GM23248 (cell line): Measurements from ENCODE around the gene ANO6. TPM values are rescaled to one million over a fixed set of nuclear protein-coding genes. Genes with fewer than 3 reads are reported as not detected.

ENCODE experiments used
- DNase-seq: peaks from one replicate; pipeline ENCODE4 v3.0.0-alpha.2; 2015
- H2AFZ ChIP-seq: fragments of 200-600 bp; sonication (generic); 2 replicates; pipeline ENCODE4 v1.6.1; 2016; ENCODE audit warnings: antibody characterized with exemption
- H3F3A ChIP-seq: fragments of 200-600 bp; sonication (generic); 2 replicates; pipeline ENCODE4 v1.6.1; 2016; ENCODE audit warnings: mild to moderate bottlenecking, antibody characterized with exemption, mixed run types; ENCODE audit not compliant: insufficient read depth
- H3K27ac ChIP-seq: fragments of 200-600 bp; sonication (generic); 2 replicates; pipeline ENCODE4 v1.5.1; 2016; ENCODE audit warnings: mild to moderate bottlenecking
- H3K27me3 ChIP-seq: fragments of 200-600 bp; sonication (generic); replicated peaks from 2 replicates; pipeline ENCODE4 v1.6.1; 2016; ENCODE audit warnings: mild to moderate bottlenecking; ENCODE audit not compliant: insufficient read depth
- H3K36me3 ChIP-seq: fragments of 200-600 bp; sonication (generic); 2 replicates; pipeline ENCODE4 v1.6.1; 2016; ENCODE audit warnings: low read depth, mild to moderate bottlenecking
- H3K4me1 ChIP-seq: fragments of 200-600 bp; sonication (generic); 2 replicates; pipeline ENCODE4 v1.6.1; 2016; ENCODE audit warnings: mild to moderate bottlenecking; ENCODE audit not compliant: insufficient read depth
- H3K4me2 ChIP-seq: fragments of 200-600 bp; sonication (generic); one replicate; pipeline ENCODE4 v1.6.1; 2016; ENCODE audit warnings: mild to moderate bottlenecking; ENCODE audit not compliant: unreplicated experiment
- H3K4me3 ChIP-seq: fragments of 200-600 bp; sonication (generic); 2 replicates; pipeline ENCODE4 v1.5.1; 2016; ENCODE audit warnings: mild to moderate bottlenecking
- H3K79me2 ChIP-seq: fragments of 200-600 bp; sonication (generic); 2 replicates; pipeline ENCODE4 v1.6.1; 2016; ENCODE audit warnings: mild to moderate bottlenecking; ENCODE audit not compliant: insufficient read depth
- H3K9ac ChIP-seq: fragments of 200-600 bp; sonication (generic); 2 replicates; pipeline ENCODE4 v1.6.1; 2016; ENCODE audit warnings: mild to moderate bottlenecking
- H3K9me2 ChIP-seq: fragments of 200-600 bp; sonication (generic); 2 replicates; pipeline ENCODE4 v1.6.1; 2016; ENCODE audit warnings: mixed run types, mild to moderate bottlenecking, moderate library complexity; ENCODE audit not compliant: insufficient read depth
- H3K9me3 ChIP-seq: fragments of 200-600 bp; sonication (generic); one replicate; pipeline ENCODE4 v1.6.1; 2017; ENCODE audit warnings: low read depth
- H4K20me1 ChIP-seq: fragments of 200-600 bp; sonication (generic); 2 replicates; pipeline ENCODE4 v1.6.0; 2016; ENCODE audit not compliant: insufficient read depth
- EZH2 ChIP-seq: fragments of 200-600 bp; sonication (generic); IDR thresholded peaks from 2 replicates; pipeline ENCODE4 v1.6.1; 2018; ENCODE audit warnings: antibody characterized with exemption, mild to moderate bottlenecking; ENCODE audit not compliant: insufficient read depth, poor library complexity, severe bottlenecking
- EZH2phosphoT487 ChIP-seq: fragments of 200-600 bp; sonication (generic); IDR thresholded peaks from 2 replicates; pipeline ENCODE4 v1.6.1; 2018; ENCODE audit warnings: antibody characterized with exemption, moderate library complexity, mild to moderate bottlenecking, low read depth; ENCODE audit not compliant: insufficient read depth
- WGBS, 2 experiments: methylation state at CpG; one replicate each; pipeline ENCODE4 v1.1.6; 2015 to 2017; ENCODE audit warnings: low lambda C conversion rate in 2 of 2, low coverage in 1 of 2; ENCODE audit errors: missing lambda C conversion rate in 2 of 2; 5-methylcytosine and 5-hydroxymethylcytosine counted together
- in situ Hi-C: fragments of 300-500 bp; cut with MboI; formaldehyde crosslinking; loops from 2 replicates; pipeline ENCODE4 v1.15.0; 2020
- polyA plus RNA-seq: library from polyadenylated mRNA; unstranded; fragments of >200 nt; fragmentation: Nextera tagmentation; extraction: Ambion mirVana; gene quantifications from 2 replicates; pipeline ENCODE4 v1.2.1, GENCODE V29; 2016
- total RNA-seq: library from RNA; depleted of rRNA; stranded (reverse); fragments of >200 nt; shearing (Covaris generic); gene quantifications from 2 replicates; pipeline ENCODE4 v1.2.3, GENCODE V29; 2014

Gene ANO6
- total and polyA plus RNA-seq, 2 experiments from 2014 or later = 50.1 to 65.4 TPM

GRCh38 chr12:45337835-45338234 is 121.9 kb downstream of the ANO6 start:
- peaks cover 20% of the 10 kb centered on the region for H3K4me1 ChIP-seq
- no peaks in the 10 kb centered on the region for H3K27me3 ChIP-seq
- TF ChIP-seq EZH2phosphoT487 (no peak), EZH2 (no peak)
- H3K36me3 ChIP-seq = no peaks in the 10 kb centered on the region
- H4K20me1 ChIP-seq = 0 out of 2 replicates have a peak, but pooled peaks cover 3% of the 10 kb centered on the region
- H3K4me2 ChIP-seq = no peak overlapping the region
- no peak overlapping the region for H3K4me3 ChIP-seq
- no peak overlapping the region for H2AFZ ChIP-seq
- H3K27ac ChIP-seq = peak overlapping the region; percentile 86; the same call in 1 of the 2 replicates
- H3F3A ChIP-seq = peaks cover 20% of the 10 kb centered on the region
- no peak overlapping the region for H3K9ac ChIP-seq
- H3K9me3 ChIP-seq = no peaks in the 10 kb centered on the region
- no peak for DNase-seq
- in situ Hi-C loops = no loop called here
- no peaks in the 10 kb centered on the region for H3K9me2 ChIP-seq
- peaks cover 24% of the 10 kb centered on the region for H3K79me2 ChIP-seq

DNA sequence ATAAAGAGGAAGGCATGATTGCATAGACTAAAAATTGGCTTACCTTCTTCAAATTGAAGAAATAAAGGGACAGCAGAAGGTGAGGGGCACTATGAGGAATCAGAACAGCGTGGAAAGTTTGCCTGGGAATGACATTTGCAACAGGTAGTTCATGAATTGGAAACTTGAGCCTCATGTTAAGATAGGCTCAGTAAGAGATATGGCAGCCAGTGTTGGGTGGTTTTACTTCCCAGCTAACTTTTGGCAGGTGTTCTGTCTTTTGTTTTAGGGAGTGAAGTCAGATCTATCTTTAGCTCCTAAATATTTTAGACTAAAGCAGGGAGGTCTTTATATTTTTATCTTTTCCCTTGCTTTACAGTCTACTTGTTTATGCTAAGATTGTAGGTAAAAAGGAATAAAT is 122.4 kb downstream of the ANO6 start:
- Histone ChIP-seq H3K4me1 (peaks cover 24% of the 10 kb centered on the region), H2AFZ (no peak overlapping the region), H3K27me3 (no peaks in the 10 kb centered on the region), H3K4me2 (no peak overlapping the region), H3K9me2 (no peaks in the 10 kb centered on the region), H3K79me2 (peaks cover 24% of the 10 kb centered on the region), H3K4me3 (no peak overlapping the region), H3K9ac (no peak overlapping the region), H4K20me1 (0 out of 2 replicates have a peak, but pooled peaks cover 3% of the 10 kb centered on the region), H3K36me3 (no peaks in the 10 kb centered on the region), H3K9me3 (no peaks in the 10 kb centered on the region), H3K27ac (peak overlapping the region; percentile 86; the same call in 1 of the 2 replicates), H3F3A (peaks cover 20% of the 10 kb centered on the region)
- whole genome bisulfite sequencing, 2 experiments = 94 to 100% methylated on average over 1 of the region's 1 CpG
- in situ Hi-C loops = no loop called here
- DNase-seq = no peak
- TF ChIP-seq EZH2phosphoT487 (no peak), EZH2 (no peak)

DNA sequence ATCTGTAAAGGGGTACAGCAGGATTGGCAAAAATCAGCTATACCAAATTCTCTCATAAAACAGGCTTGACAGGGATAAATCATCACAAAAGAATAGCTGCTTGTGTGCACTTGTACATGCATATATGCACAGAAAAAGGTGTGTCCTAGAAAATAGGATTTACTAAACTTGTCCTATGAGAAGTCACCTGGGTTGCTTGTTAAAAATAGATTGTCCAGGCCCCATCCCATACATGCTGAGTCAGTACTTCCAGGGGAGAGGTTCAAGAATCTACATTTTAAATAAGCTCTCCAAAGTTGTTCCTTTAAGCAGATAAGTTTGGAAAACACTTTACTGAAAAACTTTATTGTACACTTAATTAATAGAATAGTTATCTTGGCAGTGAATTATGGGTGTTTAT is 123.1 kb downstream of the ANO6 start:
- no peak overlapping the region for H3K4me3 ChIP-seq
- H3K9ac ChIP-seq = no peak overlapping the region
- H3K79me2 ChIP-seq = peaks cover 24% of the 10 kb centered on the region
- peaks cover 20% of the 10 kb centered on the region for H3F3A ChIP-seq
- H3K9me3 ChIP-seq = no peaks in the 10 kb centered on the region
- DNase-seq = no peak
- no peaks in the 10 kb centered on the region for H3K27me3 ChIP-seq
- in situ Hi-C loops = no loop called here
- no peaks in the 10 kb centered on the region for H3K36me3 ChIP-seq
- H4K20me1 ChIP-seq = 0 out of 2 replicates have a peak, but pooled peaks cover 3% of the 10 kb centered on the region
- peaks cover 32% of the 10 kb centered on the region for H3K4me1 ChIP-seq
- H3K27ac ChIP-seq = no peak overlapping the region
- no peak overlapping the region for H2AFZ ChIP-seq
- no peak overlapping the region for H3K4me2 ChIP-seq
- H3K9me2 ChIP-seq = no peaks in the 10 kb centered on the region
- TF ChIP-seq EZH2 (no peak), EZH2phosphoT487 (no peak)

DNA sequence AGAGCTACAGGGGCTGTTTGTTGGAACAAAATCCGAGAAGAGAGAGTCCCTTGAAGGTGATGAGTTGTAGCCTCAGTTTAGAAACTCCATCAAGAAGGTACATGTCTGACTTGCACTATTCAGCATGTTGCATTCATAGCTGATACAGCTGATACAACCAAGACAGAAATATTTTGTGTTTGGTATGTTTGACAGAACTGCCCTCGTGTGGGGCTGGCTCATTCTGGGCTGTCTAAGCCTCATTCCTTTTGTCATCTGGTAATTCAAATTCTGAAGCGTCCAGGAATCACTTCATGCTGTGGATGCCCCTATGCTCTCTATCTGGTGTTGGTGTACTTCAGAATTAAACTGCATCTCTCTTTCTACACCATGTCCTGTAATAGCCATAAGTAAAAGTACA is 126.3 kb downstream of the ANO6 start:
- Histone ChIP-seq H3K4me2 (no peak overlapping the region), H3F3A (peaks cover 4% of the 10 kb centered on the region), H3K27me3 (no peaks in the 10 kb centered on the region), H3K4me3 (no peak overlapping the region), H3K9me3 (no peaks in the 10 kb centered on the region), H3K36me3 (no peaks in the 10 kb centered on the region), H2AFZ (no peak overlapping the region), H3K79me2 (peaks cover 18% of the 10 kb centered on the region; the same call in 1 of the 2 replicates), H4K20me1 (0 out of 2 replicates have a peak, but pooled peaks cover 2% of the 10 kb centered on the region), H3K4me1 (peaks cover 18% of the 10 kb centered on the region), H3K9ac (no peak overlapping the region), H3K9me2 (no peaks in the 10 kb centered on the region), H3K27ac (no peak overlapping the region)
- TF ChIP-seq EZH2 = no peak
- TF ChIP-seq EZH2phosphoT487 = no peak
- no peak for DNase-seq
- WGBS, 2 experiments = 50 to 59% methylated on average over 3 of the region's 3 CpGs
- in situ Hi-C loops = no loop called here

GRCh38 chr12:45342848-45343247 is 127.0 kb downstream of the ANO6 start:
- Histone ChIP-seq H2AFZ (no peak overlapping the region), H3K9ac (no peak overlapping the region), H3K27me3 (no peaks in the 10 kb centered on the region), H3K79me2 (peaks cover 18% of the 10 kb centered on the region; the same call in 1 of the 2 replicates), H3K9me3 (no peaks in the 10 kb centered on the region), H3K36me3 (0 out of 2 replicates have a peak, but pooled peaks cover 2% of the 10 kb centered on the region), H4K20me1 (no peaks in the 10 kb centered on the region), H3K9me2 (no peaks in the 10 kb centered on the region), H3F3A (no peaks in the 10 kb centered on the region; the same call in 1 of the 2 replicates), H3K4me2 (no peak overlapping the region), H3K4me1 (peaks cover 14% of the 10 kb centered on the region), H3K4me3 (no peak overlapping the region), H3K27ac (0 out of 2 replicates have a peak overlapping the region, but pooled peaks have one; percentile 16)
- 100% methylated on average over 2 of the region's 2 CpGs for WGBS, 2 experiments
- in situ Hi-C loops = no loop called here
- no peak for TF ChIP-seq EZH2phosphoT487
- TF ChIP-seq EZH2 = no peak
- DNase-seq = no peak
